ENCODE results near the gene ACP7. TPM values are rescaled to one million over a fixed set of nuclear protein-coding genes. Genes with fewer than 3 reads are reported as not detected.
"Not testable (repeated sequence)": the region's sequence is repeated elsewhere in the genome, so short reads cannot be mapped to it uniquely, and the experiment has no call there.

Gene ACP7
- total and polyA plus RNA-seq, 2 donors (not counting 3 experiments of a cell fraction or from before 2014, with no cell fraction given) = 0.04 to 0.49 TPM

DNA sequence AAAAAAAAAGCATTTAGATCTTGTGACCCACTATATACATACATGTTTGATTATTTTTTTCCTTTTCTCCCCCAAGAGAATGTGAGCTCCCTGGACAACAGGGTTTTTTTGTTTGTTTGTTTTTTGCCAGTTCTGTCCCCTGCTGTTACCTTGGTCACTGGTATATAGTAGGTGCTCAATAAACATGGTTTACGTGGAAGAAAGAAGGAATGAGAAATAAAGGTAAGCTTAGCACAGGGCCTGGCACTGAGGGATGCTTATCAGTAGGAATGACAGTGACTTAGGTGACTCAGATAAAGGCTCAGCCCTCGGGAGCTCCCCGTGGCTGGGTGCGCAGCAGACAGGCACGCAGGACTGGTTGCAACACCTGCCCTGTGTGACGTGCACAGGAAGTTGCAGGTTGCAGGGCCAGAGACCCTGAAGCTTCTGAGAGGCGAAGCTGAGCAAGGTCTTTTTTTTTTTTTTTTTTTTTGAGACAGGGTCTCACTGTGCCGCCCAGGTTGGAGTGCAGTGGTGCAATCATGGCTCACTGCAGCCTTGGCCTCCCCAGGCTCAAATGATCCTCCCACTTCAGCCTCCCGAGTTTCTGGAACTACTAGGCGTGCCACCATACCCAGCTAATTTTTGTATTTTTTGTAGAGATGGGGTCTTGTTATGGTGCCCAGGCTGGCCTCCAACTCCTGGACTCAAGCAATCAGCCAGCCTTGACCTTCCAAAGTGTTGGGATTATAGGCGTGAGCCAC lies 31.1 kb downstream of the ACP7 start:
- H3K9ac ChIP-seq (replicated peaks; ENCODE audit: extremely low read depth, insufficient read depth, low read length) = no peak overlapping the region
- H2AFZ ChIP-seq (ENCODE audit: low read depth, low read length) = no peak overlapping the region
- BruUV-seq (replicated peaks) = no TSS peak
- no peak overlapping the region for H3K4me2 ChIP-seq (ENCODE audit: insufficient read depth, low read length)
- H3K9me3 ChIP-seq (replicated peaks; ENCODE audit: control insufficient read depth, insufficient read depth, low read length) = no peaks in the 10 kb centered on the region
- H3K27me3 ChIP-seq (ENCODE audit: control insufficient read depth in 2 of 2, insufficient read depth in 2 of 2, low read length in 2 of 2) = peaks cover 0 to 2% of the 10 kb centered on the region in 2 experiments
- no peak for FAIRE-seq
- dilution Hi-C loops (cut with MboI; ENCODE audit: extremely low pct_ligation_motif_present, low sequenced_read_pairs) (no loop called here), intact Hi-C loops (cut with micrococcal nuclease) (no loop called here)
- POLR2A ChIA-PET = no interaction called here
- no peak for DNase-seq (ENCODE audit: low read depth, low spot score)
- TF ChIP-seq, protein P1, sequence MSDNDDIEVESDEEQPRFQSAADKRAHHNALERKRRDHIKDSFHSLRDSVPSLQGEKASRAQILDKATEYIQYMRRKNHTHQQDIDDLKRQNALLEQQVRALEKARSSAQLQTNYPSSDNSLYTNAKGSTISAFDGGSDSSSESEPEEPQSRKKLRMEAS (IDR thresholded peaks at IDR 0.05; ENCODE audit: insufficient read depth, insufficient read length) = no peak
- TF ChIP-seq GATA2 (IDR thresholded peaks at IDR 0.05; ENCODE audit: insufficient read depth, insufficient read length, low read depth, low read length) = no peak
- TF ChIP-seq POLR2A (IDR thresholded peaks at IDR 0.05; ENCODE audit: low read depth, low read length) = no peak
- no peak for TF ChIP-seq EZH2 (IDR thresholded peaks at IDR 0.05; ENCODE audit: borderline replicate concordance, low read depth, low read length, severe bottlenecking)
- TF ChIP-seq JUN (IDR thresholded peaks at IDR 0.05; ENCODE audit: borderline replicate concordance, insufficient read depth, insufficient read length, low read depth) = no peak
- TF ChIP-seq MYC (IDR thresholded peaks at IDR 0.05; ENCODE audit: low read depth, low read length) = no peak
- TF ChIP-seq POLR2AphosphoS5 (IDR thresholded peaks at IDR 0.05; ENCODE audit: insufficient read depth, low read depth, low read length) = no peak
- TF ChIP-seq, protein P2, sequence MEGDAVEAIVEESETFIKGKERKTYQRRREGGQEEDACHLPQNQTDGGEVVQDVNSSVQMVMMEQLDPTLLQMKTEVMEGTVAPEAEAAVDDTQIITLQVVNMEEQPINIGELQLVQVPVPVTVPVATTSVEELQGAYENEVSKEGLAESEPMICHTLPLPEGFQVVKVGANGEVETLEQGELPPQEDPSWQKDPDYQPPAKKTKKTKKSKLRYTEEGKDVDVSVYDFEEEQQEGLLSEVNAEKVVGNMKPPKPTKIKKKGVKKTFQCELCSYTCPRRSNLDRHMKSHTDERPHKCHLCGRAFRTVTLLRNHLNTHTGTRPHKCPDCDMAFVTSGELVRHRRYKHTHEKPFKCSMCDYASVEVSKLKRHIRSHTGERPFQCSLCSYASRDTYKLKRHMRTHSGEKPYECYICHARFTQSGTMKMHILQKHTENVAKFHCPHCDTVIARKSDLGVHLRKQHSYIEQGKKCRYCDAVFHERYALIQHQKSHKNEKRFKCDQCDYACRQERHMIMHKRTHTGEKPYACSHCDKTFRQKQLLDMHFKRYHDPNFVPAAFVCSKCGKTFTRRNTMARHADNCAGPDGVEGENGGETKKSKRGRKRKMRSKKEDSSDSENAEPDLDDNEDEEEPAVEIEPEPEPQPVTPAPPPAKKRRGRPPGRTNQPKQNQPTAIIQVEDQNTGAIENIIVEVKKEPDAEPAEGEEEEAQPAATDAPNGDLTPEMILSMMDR (IDR thresholded peaks at IDR 0.05; ENCODE audit: extremely low read depth in 1 of 2, insufficient read depth in 1 of 2, low read depth in 1 of 2, low read length in 2 of 2) = no peak
- TF ChIP-seq FOS (IDR thresholded peaks at IDR 0.05; ENCODE audit: borderline replicate concordance, insufficient read depth, low read length) = no peak
- H3K79me2 ChIP-seq (ENCODE audit: control insufficient read depth, insufficient read depth, low read length) = no peaks in the 10 kb centered on the region
- no peaks in the 10 kb centered on the region for H4K20me1 ChIP-seq (replicated peaks; ENCODE audit: control insufficient read depth, extremely low read depth, insufficient read depth, low read length)
- H3K27ac ChIP-seq (ENCODE audit: insufficient read depth, low read depth, low read length) = no peak overlapping the region
- H3K9me1 ChIP-seq (replicated peaks; ENCODE audit: control insufficient read depth, extremely low read depth, insufficient read depth, low read length) = no peaks in the 10 kb centered on the region
- no peaks in the 10 kb centered on the region for H3K36me3 ChIP-seq (ENCODE audit: control insufficient read depth in 2 of 2, extremely low read depth in 1 of 2, insufficient read depth in 2 of 2, low read length in 2 of 2)
- no peak overlapping the region for H3K4me3 ChIP-seq (replicated peaks in 1 of 3; ENCODE audit: insufficient read depth in 1 of 3, low read depth in 1 of 3, low read length in 3 of 3)
- H3K4me1 ChIP-seq (ENCODE audit: control insufficient read depth, extremely low read depth, insufficient read depth, low read length) = no peaks in the 10 kb centered on the region
- CTCF ChIA-PET = interaction anchor here (0.7 to 1.7 kb wide), 2 partner anchors 63 to 141 kb away, joined by 3 to 5 read pairs; no protein-coding TSS in a partner anchor

DNA sequence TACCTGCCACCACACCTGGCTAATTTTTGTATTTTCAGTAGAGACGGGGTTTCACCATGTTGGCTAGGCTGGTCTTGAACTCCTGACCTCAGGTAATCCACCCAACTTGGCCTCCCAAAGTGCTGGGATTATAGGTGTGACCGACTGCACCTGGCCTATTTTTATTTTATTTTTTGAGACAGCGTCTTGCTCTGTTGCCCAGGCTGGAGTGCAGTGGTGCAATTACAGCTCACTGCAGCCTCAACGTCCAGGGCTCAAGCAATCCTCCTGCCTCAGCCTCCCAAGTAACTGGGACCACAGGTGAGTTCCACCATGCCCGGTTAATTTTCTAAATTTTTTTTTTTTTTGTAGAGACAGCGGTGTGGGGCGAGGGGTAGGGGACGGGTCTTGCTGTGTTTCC lies 32.9 kb downstream of the ACP7 start:
- intact Hi-C loops (cut with micrococcal nuclease); H3K9ac ChIP-seq (replicated peaks; ENCODE audit: extremely low read depth, insufficient read depth, low read length); dilution Hi-C loops (cut with MboI; ENCODE audit: extremely low pct_ligation_motif_present, low sequenced_read_pairs); BruUV-seq (replicated peaks); H4K20me1 ChIP-seq (replicated peaks; ENCODE audit: control insufficient read depth, extremely low read depth, insufficient read depth, low read length); H3K4me1 ChIP-seq (ENCODE audit: control insufficient read depth, extremely low read depth, insufficient read depth, low read length); H3K27me3 ChIP-seq (ENCODE audit: control insufficient read depth in 2 of 2, insufficient read depth in 2 of 2, low read length in 2 of 2); H3K9me1 ChIP-seq (replicated peaks; ENCODE audit: control insufficient read depth, extremely low read depth, insufficient read depth, low read length); POLR2A ChIA-PET; H3K4me3 ChIP-seq (replicated peaks in 1 of 3; ENCODE audit: insufficient read depth in 1 of 3, low read depth in 1 of 3, low read length in 3 of 3); DNase-seq (ENCODE audit: low read depth, low spot score); H3K36me3 ChIP-seq (ENCODE audit: control insufficient read depth in 2 of 2, extremely low read depth in 1 of 2, insufficient read depth in 2 of 2, low read length in 2 of 2); H3K27ac ChIP-seq (ENCODE audit: insufficient read depth, low read depth, low read length); FAIRE-seq; H2AFZ ChIP-seq (ENCODE audit: low read depth, low read length); H3K9me3 ChIP-seq (replicated peaks; ENCODE audit: control insufficient read depth, insufficient read depth, low read length); H3K79me2 ChIP-seq (ENCODE audit: control insufficient read depth, insufficient read depth, low read length); H3K4me2 ChIP-seq (ENCODE audit: insufficient read depth, low read length): not testable (repeated sequence)
- CTCF ChIA-PET = interaction anchor here (1.2 kb wide), 1 partner anchor 211 kb away, joined by 3 read pairs; no protein-coding TSS in a partner anchor
